T-helper 17 cell (primary cell): ENCODE measurements around the gene GNG12. TPM values are rescaled to one million over a fixed set of nuclear protein-coding genes. Genes with fewer than 3 reads are reported as not detected.

Experiments used
- ATAC-seq: fragments of 150-1000 bp; cut with Tn5 transposase; 2 replicates; pipeline ENCODE4 v1.10.0; 2021; ENCODE audit warnings: mild to moderate bottlenecking, moderate library complexity
- DNase-seq, 3 donors: peaks; one replicate each; pipeline versions ENCODE4 v3.0.0 to v3.0.0-alpha.2; 2020 to 2021
- H3K9me3 ChIP-seq: one replicate; pipeline ENCODE4 v1.7.0; 2013; ENCODE audit warnings: low read length, mild to moderate bottlenecking; ENCODE audit not compliant: control insufficient read depth, poor library complexity, severe bottlenecking
- H3K27ac Mint-ChIP-seq: one replicate; pipeline ENCODE4 v1.8.0; 2022; ENCODE audit warnings: mild to moderate bottlenecking, moderate library complexity, mixed read lengths
- H3K27me3 Mint-ChIP-seq: one replicate; pipeline ENCODE4 v1.8.0; 2022; ENCODE audit warnings: mixed read lengths
- H3K36me3 Mint-ChIP-seq: one replicate; pipeline ENCODE4 v1.8.0; 2022; ENCODE audit warnings: low read depth, mixed read lengths
- H3K4me1 Mint-ChIP-seq: one replicate; pipeline ENCODE4 v1.8.0; 2022; ENCODE audit warnings: mild to moderate bottlenecking, mixed read lengths
- H3K4me3 Mint-ChIP-seq: one replicate; pipeline ENCODE4 v1.8.0; 2022; ENCODE audit warnings: mild to moderate bottlenecking, moderate library complexity, mixed read lengths
- total RNA-seq, 4 donors: library from RNA in 2 of 4; stranded (reverse) in 2 of 4; gene quantifications; one replicate each; pipeline ENCODE4 v1.2.3 and lab custom pipeline; 2022 to 2026

Gene GNG12
- total RNA-seq, 2 donors from 2014 or later = not detected

- H3K4me3 Mint-ChIP-seq = no peak overlapping the region
- H3K27me3 Mint-ChIP-seq = peaks cover 66% of the 10 kb centered on the region
- peaks cover 3% of the 10 kb centered on the region for H3K4me1 Mint-ChIP-seq
- H3K36me3 Mint-ChIP-seq = peaks cover 2% of the 10 kb centered on the region
- no peaks in the 10 kb centered on the region for H3K9me3 ChIP-seq
- no peak overlapping the region for H3K27ac Mint-ChIP-seq
- DNase-seq (no peak), ATAC-seq (no peak)
Observed at GRCh38 chr1:67853704-67854103, 20.4 kb upstream of the GNG12 start.

- ATAC-seq (no peak), DNase-seq (no peak)
- Mint-ChIP-seq H3K27me3 (peaks cover 62% of the 10 kb centered on the region), H3K4me3 (no peak overlapping the region), H3K27ac (no peak overlapping the region), H3K36me3 (no peaks in the 10 kb centered on the region), H3K4me1 (peaks cover 3% of the 10 kb centered on the region)
- no peaks in the 10 kb centered on the region for H3K9me3 ChIP-seq
Observed at GRCh38 chr1:67851800-67852199, 18.5 kb upstream of the GNG12 start.

- H3K36me3 Mint-ChIP-seq = peaks cover 5% of the 10 kb centered on the region
- H3K4me1 Mint-ChIP-seq = peaks cover 3% of the 10 kb centered on the region
- no peak for ATAC-seq
Observed at GRCh38 chr1:67850611-67851075, 17.4 kb upstream of the GNG12 start.

GRCh38 chr1:67850151-67850551 lies 16.9 kb upstream of the GNG12 start:
- Mint-ChIP-seq H3K36me3 (peaks cover 5% of the 10 kb centered on the region), H3K27ac (no peak overlapping the region), H3K4me1 (peaks cover 3% of the 10 kb centered on the region), H3K4me3 (no peak overlapping the region), H3K27me3 (peaks cover 58% of the 10 kb centered on the region)
- no peaks in the 10 kb centered on the region for H3K9me3 ChIP-seq
- ATAC-seq (no peak), DNase-seq (no peak)

More at GRCh38 chr1:67850611-67851075, 17.4 kb upstream of the GNG12 start:
- peaks cover 62% of the 10 kb centered on the region for H3K27me3 Mint-ChIP-seq
- H3K9me3 ChIP-seq = no peaks in the 10 kb centered on the region
- H3K27ac Mint-ChIP-seq = no peak overlapping the region
- no peak for DNase-seq
- H3K4me3 Mint-ChIP-seq = no peak overlapping the region

GRCh38 chr1:67847466-67847865 lies 14.2 kb upstream of the GNG12 start:
- ATAC-seq = no peak
- peaks cover 3% of the 10 kb centered on the region for H3K4me1 Mint-ChIP-seq
- H3K27me3 Mint-ChIP-seq = peaks cover 73% of the 10 kb centered on the region
- H3K4me3 Mint-ChIP-seq = no peak overlapping the region
- no peak for DNase-seq
- H3K9me3 ChIP-seq = no peaks in the 10 kb centered on the region
- peaks cover 5% of the 10 kb centered on the region for H3K36me3 Mint-ChIP-seq
- no peak overlapping the region for H3K27ac Mint-ChIP-seq

GRCh38 chr1:67846538-67846937 lies 13.3 kb upstream of the GNG12 start:
- Mint-ChIP-seq H3K27me3 (peaks cover 69% of the 10 kb centered on the region), H3K27ac (no peak overlapping the region), H3K4me1 (peaks cover 3% of the 10 kb centered on the region), H3K4me3 (no peak overlapping the region), H3K36me3 (peaks cover 5% of the 10 kb centered on the region)
- ATAC-seq (no peak), DNase-seq (no peak)
- H3K9me3 ChIP-seq = no peaks in the 10 kb centered on the region

- peaks cover 3% of the 10 kb centered on the region for H3K4me1 Mint-ChIP-seq
- H3K36me3 Mint-ChIP-seq = peaks cover 5% of the 10 kb centered on the region
- no peak overlapping the region for H3K27ac Mint-ChIP-seq
- no peaks in the 10 kb centered on the region for H3K9me3 ChIP-seq
- ATAC-seq (no peak), DNase-seq (no peak)
- H3K4me3 Mint-ChIP-seq = no peak overlapping the region
- H3K27me3 Mint-ChIP-seq = peaks cover 69% of the 10 kb centered on the region
Observed at GRCh38 chr1:67844988-67845387, 11.7 kb upstream of the GNG12 start.

GRCh38 chr1:67843746-67844145 lies 10.5 kb upstream of the GNG12 start:
- H3K9me3 ChIP-seq = no peaks in the 10 kb centered on the region
- Mint-ChIP-seq H3K27ac (no peak overlapping the region), H3K27me3 (peaks cover 65% of the 10 kb centered on the region), H3K36me3 (peaks cover 5% of the 10 kb centered on the region), H3K4me3 (no peak overlapping the region), H3K4me1 (no peaks in the 10 kb centered on the region)
- ATAC-seq (no peak), DNase-seq (no peak)

GRCh38 chr1:67843331-67843730 lies 10.1 kb upstream of the GNG12 start:
- Mint-ChIP-seq H3K27ac (no peak overlapping the region), H3K36me3 (peaks cover 5% of the 10 kb centered on the region), H3K4me3 (no peak overlapping the region), H3K4me1 (no peaks in the 10 kb centered on the region), H3K27me3 (peaks cover 62% of the 10 kb centered on the region)
- no peaks in the 10 kb centered on the region for H3K9me3 ChIP-seq
- ATAC-seq (no peak), DNase-seq (no peak)

GRCh38 chr1:67840449-67840848 lies 7.2 kb upstream of the GNG12 start:
- Mint-ChIP-seq H3K27me3 (peaks cover 63% of the 10 kb centered on the region), H3K36me3 (no peaks in the 10 kb centered on the region), H3K4me1 (no peaks in the 10 kb centered on the region), H3K27ac (no peak overlapping the region), H3K4me3 (no peak overlapping the region)
- ATAC-seq = no peak
- DNase-seq = no peak
- H3K9me3 ChIP-seq = no peaks in the 10 kb centered on the region

- H3K9me3 ChIP-seq = no peaks in the 10 kb centered on the region
- H3K27ac Mint-ChIP-seq = no peak overlapping the region
- H3K36me3 Mint-ChIP-seq = no peaks in the 10 kb centered on the region
- no peak for DNase-seq
- H3K4me1 Mint-ChIP-seq = no peaks in the 10 kb centered on the region
- H3K4me3 Mint-ChIP-seq = no peak overlapping the region
- peaks cover 65% of the 10 kb centered on the region for H3K27me3 Mint-ChIP-seq
- ATAC-seq = no peak
Observed at GRCh38 chr1:67839826-67840225, 6.6 kb upstream of the GNG12 start.

GRCh38 chr1:67838180-67838910 lies 5.1 kb upstream of the GNG12 start:
- peaks cover 3% of the 10 kb centered on the region for H3K4me1 Mint-ChIP-seq
- peaks cover 66% of the 10 kb centered on the region for H3K27me3 Mint-ChIP-seq
- no peaks in the 10 kb centered on the region for H3K36me3 Mint-ChIP-seq
- ATAC-seq (no peak), DNase-seq (no peak)
- H3K27ac Mint-ChIP-seq = no peak overlapping the region
- H3K4me3 Mint-ChIP-seq = no peak overlapping the region
- H3K9me3 ChIP-seq = no peaks in the 10 kb centered on the region

- DNase-seq = no peak
- H3K36me3 Mint-ChIP-seq = no peaks in the 10 kb centered on the region
- no peak overlapping the region for H3K27ac Mint-ChIP-seq
- ATAC-seq = no peak
- H3K4me1 Mint-ChIP-seq = peaks cover 9% of the 10 kb centered on the region
- no peaks in the 10 kb centered on the region for H3K9me3 ChIP-seq
- H3K4me3 Mint-ChIP-seq = no peak overlapping the region
- H3K27me3 Mint-ChIP-seq = peaks cover 67% of the 10 kb centered on the region
Observed at GRCh38 chr1:67836769-67837168, 3.5 kb upstream of the GNG12 start.
